Stimulated activated CD4-positive, alpha-beta T cell treated with anti-CD3 and anti-CD28 coated beads, Interleukin-4, amount 100 ng/mL, for 4 hours (primary cell): ENCODE results near the gene KIF5B.
"Not testable (repeated sequence)": the region's sequence is repeated elsewhere in the genome, so short reads cannot be mapped to it uniquely, and the experiment has no call there.

Experiments used
- DNase-seq, 2 experiments: peaks; one replicate each; pipeline ENCODE4 v3.0.0-alpha.2; 2020

The KIF5B gene

GRCh38 chr10:32056136-32057035, at the start of gene KIF5B:
KIF5B (minus strand) TSS chr10:32056425; CDS start chr10:32055973, 452 bp downstream.
- DNase-seq = peak; percentile 81 to 88

GRCh38 chr10:32105782-32106382, 49.7 kb upstream of the KIF5B start:
- no peak for DNase-seq

GRCh38 chr10:32104622-32105509, 48.6 kb upstream of the KIF5B start:
- DNase-seq = no peak

DNA sequence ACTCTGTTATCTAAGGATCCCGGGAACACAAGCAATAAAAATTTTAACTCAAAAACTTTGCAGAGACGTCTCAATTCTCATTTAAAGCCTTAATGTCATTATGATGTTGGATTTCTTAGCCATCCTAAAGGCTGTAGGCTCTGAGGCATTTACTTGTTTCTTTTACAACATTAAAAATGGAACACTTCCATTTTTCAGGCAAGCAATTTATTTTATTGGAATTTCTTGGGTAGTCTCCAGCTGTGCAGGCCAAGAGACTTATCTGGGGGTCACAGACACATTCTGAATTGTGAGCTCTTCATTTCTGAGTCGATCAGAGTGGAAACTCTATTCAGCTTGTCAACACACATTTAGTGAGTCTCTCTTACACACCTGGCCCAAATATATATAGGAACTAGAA, 48.0 kb upstream of the KIF5B start:
- DNase-seq = no peak

DNA sequence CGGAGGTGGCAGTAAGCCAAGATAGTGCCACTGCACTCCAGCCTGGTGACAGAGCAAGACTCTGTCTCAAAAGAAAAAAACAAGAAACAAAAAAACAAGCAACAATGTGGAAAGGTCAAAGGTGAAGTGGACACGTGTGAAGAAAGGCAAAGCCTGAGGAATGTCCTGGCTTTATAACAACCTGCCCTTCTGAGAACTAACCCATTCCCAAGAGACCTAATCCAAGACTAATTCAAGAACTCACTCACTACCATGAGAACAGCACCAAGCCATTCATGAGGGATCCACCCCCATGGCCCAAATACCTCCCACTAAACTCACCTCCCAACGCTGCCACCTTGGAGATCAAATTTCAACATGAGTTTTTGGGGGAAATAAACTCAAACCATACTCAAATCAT, 47.5 kb upstream of the KIF5B start:
- DNase-seq = no peak

- DNase-seq = not testable (repeated sequence)
Measured at GRCh38 chr10:32098566-32099259, 42.5 kb upstream of the KIF5B start.

- no peak for DNase-seq
Measured at GRCh38 chr10:32095116-32095733, 39.0 kb upstream of the KIF5B start.

DNA sequence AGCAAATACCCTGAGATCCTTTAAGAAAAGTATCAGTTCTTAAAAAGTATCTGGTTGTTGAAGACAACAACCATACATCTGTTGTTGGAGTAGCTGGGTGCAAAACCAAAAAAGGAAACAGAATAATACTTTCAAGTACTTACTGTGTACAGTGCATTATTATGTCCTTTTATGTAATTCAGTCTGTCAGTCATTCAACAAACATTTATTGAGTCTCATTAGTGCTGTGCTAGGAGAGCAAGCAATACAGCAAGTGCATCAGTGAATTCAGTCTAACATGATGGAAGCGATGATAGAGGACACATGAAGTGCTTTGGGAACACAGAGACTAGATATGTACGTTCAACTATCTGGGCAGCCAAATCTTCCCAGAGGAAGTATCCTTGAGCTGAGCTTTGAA, 37.4 kb upstream of the KIF5B start:
- DNase-seq = no peak

DNA sequence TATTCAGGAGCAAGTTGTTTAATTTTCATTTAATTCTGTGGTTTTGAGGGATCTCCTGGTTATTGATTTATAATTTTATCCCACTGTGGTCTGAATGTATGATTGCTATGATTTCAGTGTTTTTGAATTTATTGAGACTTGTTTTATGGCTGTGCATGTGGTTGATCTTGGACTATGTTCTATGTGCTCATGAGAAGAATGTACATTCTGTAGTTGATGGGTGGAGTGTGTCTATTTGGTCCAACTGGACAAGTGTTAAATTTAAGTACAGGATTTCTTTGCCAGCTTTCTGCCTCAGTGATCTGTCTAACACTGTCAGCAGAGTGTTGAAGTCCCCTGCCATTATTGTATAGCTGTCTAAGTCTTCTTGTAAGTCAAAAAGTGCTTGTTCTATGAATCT, 34.8 kb upstream of the KIF5B start:
- DNase-seq = no peak

DNA sequence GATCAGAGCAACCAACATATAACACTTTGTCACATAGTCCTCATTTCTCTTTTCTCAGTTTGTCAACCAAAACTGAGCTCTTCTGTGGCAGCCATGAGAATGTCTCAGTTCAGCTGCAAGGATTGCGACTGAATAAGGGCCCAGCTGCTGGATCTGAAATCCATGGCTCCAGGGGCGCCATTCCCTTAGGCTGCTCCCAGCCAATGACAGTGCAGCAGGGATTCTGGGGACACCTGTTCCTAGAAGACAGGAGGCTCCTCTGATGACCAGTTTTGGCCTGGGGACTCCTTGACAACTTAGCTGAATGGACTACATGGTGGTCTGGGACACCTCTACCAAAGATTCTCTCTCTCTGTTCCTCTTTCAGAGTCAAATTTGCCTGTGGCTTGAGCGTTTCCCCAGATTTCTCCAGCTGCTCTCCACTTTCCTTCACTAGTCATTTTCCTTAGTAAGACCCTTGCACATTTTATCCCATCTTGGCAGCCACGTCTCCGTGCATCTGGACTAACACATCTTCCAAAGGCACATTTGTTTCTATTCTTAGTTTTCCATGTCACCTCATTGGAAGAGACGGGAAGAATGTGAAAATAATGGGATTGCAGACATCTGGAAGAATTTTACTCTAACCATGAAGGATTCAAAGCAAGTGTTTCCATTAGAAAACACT, 28.1 kb upstream of the KIF5B start:
- DNase-seq = no peak

DNA sequence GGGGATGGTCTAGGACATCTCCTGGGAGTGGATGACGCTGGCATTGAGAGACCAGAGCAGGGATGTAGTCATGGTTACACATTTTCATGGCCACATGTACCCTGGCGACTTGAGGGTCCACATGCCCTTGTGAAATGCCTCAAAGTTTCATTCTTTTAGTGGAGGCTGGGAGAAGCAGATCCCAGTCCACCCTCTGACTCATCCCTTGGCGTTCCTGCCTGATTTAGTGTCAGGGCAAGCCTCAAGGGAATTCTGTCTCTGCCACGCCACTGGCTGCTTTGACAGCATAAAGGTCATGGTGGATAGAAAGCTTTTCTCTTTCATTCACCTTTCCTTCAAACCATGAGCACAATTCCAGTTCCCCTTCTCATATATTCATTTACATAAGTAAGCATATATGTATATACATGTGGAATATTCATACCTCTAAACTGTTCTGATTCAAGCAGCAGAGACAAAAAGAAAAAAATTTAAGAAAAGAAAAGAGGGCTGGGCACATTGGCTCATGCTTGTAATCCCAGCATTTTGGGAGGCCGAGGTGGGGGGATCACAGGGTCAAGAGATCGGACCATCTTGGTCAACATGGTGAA, 21.8 kb upstream of the KIF5B start:
- DNase-seq = no peak

DNA sequence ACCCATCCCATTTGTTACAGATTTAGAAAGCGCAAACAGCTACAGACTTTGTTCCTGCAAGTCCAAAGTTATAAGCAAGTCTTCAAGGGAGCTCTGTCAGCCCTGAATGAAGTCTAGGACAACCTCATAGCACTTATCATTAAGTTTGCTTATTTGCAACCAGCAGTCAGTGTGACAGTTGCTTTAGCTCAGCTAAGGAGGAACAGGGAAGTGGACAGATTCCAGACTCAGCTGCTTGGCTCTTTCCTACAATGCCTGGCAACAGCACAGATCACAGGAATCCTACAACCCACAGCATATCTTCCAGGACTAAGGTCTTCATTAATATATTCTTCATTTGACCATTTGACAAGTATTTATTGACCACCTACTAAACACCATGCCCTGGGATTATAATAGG, 17.4 kb upstream of the KIF5B start:
- no peak for DNase-seq

- no peak for DNase-seq
Measured at GRCh38 chr10:32073128-32073527, 16.9 kb upstream of the KIF5B start.

- DNase-seq = no peak
Measured at GRCh38 chr10:32072025-32072800, 16.0 kb upstream of the KIF5B start.

- no peak for DNase-seq
Measured at GRCh38 chr10:32070645-32071044, 14.4 kb upstream of the KIF5B start.

DNA sequence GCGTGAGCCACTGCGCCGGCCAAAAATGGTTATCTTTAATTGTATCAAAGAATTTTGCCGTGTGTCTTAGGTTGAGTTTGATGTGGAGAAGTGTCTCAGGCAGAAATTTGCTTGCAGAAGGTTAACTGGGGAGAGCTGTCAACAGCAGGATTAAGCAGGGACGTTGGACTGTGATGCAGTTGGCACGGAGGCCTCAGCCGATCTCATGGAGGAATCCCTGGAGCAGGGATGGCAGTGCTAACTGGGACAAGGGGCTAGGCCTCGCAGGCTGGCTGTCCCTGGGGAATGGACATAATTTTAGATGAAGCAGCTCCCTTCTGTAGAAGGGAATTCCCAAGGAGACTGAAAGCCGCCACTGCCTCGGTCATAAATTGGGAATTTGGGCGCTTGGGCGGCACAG, 12.3 kb upstream of the KIF5B start:
- DNase-seq = no peak

- not testable (repeated sequence) for DNase-seq
Measured at GRCh38 chr10:32067931-32068330, 11.7 kb upstream of the KIF5B start.

DNA sequence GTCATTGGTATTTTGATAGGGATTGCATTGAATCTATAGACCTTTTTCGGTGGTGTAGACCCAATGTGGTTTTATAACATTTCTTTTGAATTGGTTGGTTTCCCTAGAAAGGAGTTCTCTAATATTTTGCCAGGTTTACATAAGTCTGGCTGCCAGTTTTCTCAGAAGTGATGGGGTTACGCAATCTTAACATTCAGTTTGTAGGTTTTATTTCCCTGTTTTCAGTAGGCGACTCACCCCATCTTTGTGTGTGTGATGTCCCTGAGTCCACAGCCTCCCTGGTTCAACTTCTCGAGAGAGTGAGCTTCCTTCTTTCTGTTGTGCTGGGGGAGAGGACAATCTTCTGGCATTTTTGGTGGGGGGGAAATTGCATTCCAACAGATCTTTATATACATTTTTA, 9.6 kb upstream of the KIF5B start:
- DNase-seq = no peak

GRCh38 chr10:32061440-32061839, 5.2 kb upstream of the KIF5B start:
- no peak for DNase-seq

DNA sequence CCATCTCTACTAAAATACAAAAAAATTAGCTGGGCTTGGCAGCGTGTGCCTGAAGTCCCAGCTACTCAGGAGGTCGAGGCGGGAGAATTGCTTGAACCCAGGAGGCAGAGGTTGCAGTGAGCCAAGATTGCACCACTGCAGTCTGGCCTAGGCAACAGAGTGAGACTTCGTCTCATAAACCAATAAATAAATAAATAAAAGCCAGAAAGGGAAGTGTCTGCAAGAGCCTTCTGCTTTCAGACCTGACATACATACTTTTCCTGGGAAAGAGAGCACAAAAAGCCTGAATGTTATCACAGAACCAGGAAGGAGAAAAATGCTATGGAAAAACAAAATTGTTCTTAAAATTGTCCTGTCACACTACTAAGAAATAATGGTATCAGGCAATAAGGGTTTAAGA, 4.1 kb upstream of the KIF5B start:
- no peak for DNase-seq

DNA sequence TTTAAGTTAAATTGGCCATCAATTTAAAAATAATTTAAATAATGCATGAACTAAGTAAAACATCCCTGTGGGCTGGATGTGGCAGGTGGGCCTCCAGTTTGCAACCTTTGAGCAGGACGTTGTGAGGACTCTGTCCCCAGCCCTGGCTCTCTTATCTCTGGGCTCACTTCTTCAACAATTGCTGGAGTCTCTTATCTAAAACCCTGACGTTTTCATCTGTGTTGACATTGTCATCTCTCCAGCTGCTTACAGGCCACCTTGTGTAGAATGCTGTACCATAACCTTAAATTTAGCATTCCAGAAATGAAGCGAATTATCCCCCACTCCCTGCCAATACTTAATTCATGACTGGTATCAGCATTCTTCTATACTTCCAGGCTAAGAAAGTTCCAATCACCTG, 3.2 kb upstream of the KIF5B start:
- DNase-seq = no peak
